HG02885 (cell line): ENCODE measurements around the gene KCND2.
"Not testable (repeated sequence)": the region's sequence is repeated elsewhere in the genome, so short reads cannot be mapped to it uniquely, and the experiment has no call there.

Experiments used
- ATAC-seq: cut with Tn5 transposase; IDR thresholded peaks from one replicate; pipeline ENCODE4 v1.9.1; 2021; ENCODE audit warnings: mild to moderate bottlenecking; ENCODE audit not compliant: unreplicated experiment, poor library complexity

The KCND2 gene

DNA sequence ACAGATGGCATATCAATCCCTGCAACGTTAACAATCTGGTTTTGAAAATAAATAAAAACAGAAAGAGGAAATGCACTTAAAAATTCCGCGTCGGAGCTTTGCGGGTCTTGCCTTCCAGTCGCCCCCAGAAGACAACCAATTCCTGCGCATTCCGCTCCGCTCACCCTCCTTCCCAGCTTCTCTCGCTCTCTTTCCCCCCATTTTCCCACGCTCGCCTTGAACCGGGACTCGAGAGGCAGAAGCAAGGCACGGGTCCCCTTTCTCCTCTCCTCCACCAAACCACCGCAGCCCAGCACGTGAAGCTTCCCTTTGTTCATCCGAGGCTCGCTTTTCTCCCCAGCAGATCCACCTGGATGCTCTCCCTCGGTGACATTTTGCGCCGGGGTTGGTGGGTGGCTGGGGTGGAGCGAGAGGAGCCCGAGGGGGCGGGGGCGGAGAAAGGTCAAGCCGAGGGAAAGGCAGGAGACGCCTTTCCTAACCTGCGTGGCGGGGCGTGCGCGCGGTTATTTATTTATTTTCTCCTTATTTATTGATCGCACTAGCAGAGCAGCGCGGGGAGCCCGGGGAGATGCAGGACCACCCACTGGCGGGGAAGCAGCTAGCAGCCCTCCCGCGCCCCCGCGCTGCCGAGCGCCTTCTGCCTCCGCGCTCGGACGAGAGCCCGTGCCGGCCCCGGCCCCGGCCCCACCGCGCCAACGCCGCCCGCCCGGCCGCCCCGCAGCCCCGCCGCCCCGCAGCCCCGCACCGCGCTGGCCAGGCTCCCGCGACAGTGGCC is at the start of gene KCND2:
KCND2 (plus strand) TSS at position 475 of the 775 bp plus-strand sequence.
- peak; percentile 41 for ATAC-seq

DNA sequence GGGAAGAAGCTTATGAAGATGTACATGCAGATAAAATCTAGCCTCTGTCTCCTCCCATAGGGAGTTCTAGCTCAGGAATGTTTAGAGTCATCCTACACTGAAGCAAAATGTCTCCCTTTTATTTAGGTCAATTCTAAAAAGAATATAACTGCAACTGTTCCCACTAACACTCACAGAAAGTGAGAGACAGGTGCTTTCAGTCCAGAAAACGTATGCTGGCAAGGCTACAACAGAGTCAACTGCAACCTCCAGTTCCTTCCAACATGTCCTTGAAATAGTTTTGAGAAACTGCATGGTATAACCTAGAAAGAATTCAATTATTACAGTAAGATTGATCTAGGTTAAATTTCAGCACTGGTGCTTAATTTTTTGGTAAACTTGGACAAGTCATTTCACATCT is 46.8 kb upstream of the KCND2 start:
- ATAC-seq: no peak

DNA sequence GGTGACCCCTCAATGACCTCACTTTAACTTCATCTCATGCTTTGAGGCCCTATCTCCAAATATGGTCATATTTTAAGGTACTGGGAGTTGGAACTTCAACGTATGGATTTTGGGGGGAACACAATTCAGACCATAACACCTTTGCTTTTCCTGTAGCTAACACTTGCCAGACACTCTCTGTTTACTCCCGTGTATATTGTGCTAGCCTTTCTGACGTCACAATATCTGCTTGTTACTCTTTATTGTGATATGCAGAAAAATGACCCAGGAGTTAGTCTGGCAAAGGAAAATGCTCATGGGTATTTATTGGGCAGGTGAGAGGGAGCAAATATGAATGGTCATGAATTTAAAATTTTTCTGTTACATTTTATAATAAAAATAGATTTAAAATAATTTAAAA is 45.7 kb upstream of the KCND2 start:
- ATAC-seq: no peak

DNA sequence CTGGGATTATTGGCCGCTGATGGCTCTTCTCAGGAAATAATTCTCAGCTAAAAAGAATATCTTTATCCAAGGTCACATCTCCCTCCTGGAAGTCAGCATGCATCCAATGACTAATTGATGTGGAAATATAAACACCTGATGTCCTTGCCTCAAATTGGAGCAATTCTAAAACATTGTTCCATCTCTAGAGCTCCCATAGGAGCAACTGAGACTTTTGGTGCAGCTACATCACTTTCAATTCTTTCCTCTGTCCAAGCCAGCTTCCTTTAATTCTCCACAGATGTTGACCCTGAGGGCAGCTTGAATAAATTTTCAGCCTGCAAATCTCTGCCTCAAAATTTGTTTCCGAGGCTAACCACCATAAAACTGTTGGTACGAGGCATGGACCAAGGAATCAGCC is 43.9 kb upstream of the KCND2 start:
- ATAC-seq: no peak

DNA sequence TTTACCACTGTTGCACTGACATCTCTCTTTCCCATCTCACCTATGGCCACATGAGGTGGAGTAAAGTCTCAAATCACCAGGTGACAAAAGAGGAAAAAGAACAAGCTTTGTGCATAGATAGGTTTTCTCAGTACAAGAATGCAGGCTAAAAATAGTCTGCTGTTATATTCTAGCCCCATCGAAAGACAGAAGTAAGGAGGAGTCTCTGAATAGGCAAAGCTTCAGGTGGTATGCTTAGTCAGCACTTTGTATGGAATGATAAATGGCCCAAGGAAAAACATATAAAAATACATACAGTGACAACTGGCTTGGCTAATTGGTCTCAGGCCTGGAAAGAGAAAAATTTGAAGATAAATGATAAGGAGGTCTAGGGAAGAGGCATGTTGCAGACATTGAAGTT is 39.6 kb upstream of the KCND2 start:
- peak; percentile 68 for ATAC-seq

DNA sequence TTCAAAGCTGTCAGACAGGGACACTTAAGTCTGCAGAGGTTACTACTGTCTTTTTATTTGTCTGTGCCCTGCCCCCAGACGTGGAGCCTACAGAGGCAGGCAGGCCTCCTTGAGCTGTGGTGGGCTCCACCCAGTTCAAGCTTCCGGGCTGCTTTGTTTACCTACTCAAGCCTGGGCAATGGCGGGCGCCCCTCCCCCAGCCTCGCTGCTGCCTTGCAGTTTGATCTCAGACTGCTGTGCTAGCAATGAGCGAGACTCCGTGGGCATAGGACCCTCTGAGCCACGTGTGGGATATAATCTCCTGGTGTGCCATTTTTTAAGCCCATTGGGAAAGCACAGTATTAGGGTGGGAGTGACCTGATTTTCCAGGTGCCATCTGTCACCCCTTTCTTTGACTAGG is 32.6 kb upstream of the KCND2 start:
- not testable (repeated sequence) for ATAC-seq

DNA sequence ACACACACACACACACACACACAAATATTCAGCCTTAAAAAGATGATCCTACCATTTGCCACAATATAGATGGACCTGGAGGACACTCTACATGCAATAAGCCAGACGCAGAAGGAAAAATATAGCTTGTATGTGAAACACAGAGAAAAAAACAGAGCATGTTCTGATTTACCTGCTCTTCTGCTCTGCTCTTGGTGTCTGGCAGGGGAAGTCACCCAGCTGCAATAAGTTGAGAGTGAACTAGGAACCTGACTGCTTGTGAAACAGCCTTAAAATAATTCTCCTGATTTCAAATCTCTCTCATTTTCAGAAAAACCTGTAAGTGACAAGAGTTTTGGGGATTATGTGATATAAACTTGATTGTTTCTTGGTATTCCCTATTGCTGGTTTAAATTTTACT is 31.0 kb upstream of the KCND2 start:
- ATAC-seq: no peak

DNA sequence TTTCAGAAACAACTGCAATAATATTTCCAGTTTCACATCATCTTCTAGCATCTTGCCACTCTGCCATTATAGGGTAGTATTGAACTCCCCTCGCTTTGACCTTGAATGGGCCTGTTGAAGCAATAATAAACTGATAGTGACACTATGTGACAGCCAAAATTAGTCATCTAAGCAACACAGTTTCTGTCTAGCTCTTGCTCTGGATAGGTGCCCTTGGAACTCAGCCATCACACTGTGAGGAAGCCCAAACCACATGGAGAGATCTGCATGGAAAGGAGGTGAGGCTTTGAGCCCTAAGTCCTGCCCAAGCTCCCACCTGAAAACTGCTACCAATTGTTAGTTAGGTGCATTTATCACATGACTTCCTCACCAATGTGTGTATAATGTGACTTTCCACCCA is 18.1 kb upstream of the KCND2 start:
- no peak for ATAC-seq

DNA sequence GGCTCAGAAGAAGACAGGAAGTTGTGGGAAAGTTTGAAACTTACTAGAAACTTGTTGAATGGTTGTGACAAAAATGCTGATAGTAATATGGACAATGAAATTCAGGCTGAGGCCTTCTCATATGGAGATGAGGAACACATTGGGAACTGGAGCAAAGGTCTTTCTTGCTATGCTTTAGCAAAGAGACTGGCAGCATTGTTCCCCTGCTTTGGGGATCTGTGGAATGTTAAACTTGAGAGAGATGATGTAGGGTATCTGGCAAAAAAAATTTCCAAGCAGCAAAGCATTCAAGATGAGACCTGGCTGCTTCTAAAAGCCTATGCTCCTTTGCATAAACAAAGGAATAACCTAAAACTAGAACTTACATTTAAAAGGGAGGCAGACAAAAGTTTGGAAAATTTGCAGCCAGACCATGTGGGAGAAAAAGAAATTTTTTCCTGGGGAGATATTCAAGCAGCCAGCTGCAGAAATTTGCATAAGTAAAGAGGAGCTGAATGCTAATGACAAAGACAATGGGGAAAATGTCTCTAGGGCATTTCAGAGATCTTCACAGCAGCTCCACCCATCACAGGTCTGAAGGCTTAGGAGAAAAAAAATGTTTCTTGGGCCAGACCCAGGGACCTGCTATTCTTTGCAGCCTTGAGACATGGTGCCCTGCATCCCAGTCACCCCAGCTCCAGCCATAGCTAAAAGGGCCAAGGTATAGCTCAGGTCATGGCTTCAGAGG is 16.5 kb upstream of the KCND2 start:
- ATAC-seq: no peak

DNA sequence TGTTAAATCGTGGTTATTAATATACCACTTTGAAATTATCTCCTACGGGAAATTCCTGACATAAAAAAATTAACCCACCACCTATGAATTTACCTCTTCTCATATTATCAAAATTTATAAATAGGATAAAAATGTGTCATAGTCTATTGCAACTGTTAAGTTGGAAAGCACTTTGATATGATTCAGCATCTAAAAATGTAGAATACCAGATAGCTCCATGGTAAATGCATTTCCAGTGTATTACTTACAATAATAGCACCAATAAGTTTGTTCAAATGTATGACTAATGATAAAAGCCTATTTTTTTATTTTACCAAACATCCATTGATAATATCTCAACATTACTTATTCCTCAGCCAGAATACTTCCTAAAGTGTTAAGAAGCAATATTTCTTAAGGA is 13.6 kb upstream of the KCND2 start:
- ATAC-seq: no peak

DNA sequence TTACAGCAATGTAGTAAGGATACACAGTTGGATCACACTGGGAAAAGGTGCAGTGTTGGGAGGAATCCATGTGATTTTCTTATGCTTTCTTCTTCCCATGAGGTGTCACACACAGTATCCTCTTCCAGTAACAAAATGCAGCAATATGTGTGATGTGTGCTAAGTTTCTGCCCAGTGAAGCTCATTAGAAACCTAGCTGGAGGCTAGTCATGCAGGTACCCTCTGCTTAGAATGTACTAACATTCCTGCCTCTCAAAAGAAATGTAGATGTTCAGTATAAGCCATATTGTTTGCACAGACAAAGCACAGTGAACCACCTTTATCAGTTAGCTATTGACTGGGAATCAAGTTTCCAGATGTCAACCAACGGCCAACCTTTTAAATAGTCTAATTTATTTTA is 12.9 kb upstream of the KCND2 start:
- ATAC-seq: no peak

DNA sequence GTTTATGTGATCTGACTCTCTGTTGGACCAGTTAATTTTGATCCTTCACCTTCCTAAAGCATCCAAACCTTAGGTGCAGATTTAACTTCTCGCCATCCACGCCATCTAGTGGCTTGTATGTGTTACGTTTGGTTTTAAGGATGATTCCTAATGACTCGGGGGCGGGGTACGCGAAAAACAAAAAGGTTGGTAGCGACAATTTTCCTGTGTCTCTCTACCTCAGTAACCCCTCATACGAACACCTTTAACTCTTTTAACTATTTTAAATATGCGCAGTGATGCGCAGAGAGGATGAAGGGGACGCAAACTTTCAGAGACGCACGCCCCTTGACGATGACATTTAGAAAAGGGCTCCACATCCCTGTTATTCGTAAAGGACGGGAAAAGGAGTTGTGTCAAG is 714 bp upstream of the KCND2 start:
- ATAC-seq: peak; percentile 49

DNA sequence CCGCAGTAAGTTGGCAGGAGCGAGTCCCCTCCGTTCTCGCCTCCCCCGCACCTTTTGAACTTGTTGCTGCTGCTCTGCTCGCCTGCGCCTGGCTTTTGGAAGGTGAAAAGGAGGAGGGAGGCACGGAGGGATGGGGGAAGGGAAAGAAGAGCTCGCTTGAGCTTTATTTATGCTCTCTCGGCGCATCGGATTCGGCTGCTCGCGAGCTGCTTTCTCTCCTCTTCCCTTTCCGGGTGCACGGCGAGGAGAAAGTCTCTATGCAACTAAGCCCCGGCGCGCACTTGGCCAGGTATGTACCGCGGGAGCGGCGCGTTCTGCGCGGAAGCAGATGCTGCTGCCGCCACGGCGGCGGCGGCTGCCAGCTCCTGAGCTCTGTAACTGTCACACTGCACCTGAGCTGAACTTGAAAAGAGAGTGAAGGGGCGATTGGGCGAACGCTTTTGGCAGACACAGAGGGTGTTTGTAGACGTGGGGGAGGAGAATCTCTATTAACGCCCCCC is 551 bp downstream of the KCND2 start:
- peak; percentile 72 for ATAC-seq

DNA sequence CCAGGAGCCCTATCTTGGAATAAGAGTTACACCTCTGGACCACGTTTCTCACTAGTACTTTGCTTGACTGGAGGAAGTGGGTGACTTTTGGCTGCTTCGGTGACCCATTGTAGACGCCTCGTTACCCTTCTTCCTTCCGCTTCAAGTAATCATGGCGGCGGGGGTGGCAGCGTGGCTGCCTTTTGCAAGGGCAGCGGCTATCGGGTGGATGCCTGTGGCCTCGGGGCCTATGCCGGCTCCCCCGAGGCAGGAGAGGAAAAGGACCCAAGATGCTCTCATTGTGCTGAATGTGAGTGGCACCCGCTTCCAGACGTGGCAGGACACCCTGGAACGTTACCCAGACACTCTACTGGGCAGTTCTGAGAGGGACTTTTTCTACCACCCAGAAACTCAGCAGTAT is 1.5 kb downstream of the KCND2 start:
- ATAC-seq: no peak

DNA sequence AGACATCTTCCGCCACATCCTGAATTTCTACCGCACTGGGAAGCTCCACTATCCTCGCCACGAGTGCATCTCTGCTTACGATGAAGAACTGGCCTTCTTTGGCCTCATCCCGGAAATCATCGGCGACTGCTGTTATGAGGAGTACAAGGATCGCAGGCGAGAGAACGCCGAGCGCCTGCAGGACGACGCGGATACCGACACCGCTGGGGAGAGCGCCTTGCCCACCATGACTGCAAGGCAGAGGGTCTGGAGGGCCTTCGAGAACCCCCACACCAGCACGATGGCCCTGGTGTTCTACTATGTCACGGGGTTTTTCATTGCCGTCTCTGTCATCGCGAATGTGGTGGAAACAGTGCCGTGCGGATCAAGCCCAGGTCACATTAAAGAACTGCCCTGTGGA is 1.9 kb downstream of the KCND2 start:
- no peak for ATAC-seq

DNA sequence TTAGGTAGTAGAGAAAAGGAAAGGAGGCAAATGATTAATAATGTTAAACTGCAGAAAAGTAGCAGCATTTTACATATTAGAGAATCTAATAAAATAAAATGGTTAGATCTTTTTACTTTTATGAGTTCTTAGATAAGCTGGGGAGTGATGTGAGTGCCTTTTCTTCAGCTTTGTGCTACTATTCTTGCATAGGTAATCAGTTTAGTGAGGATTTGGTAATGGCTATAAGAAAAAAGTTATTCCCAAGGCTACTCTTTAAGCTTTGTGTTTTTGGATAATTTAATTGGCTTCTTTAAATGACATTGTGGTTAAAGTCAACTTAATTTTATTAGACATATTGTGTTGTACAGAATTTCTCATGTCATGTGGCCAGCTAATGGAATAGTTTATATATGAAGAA is 3.7 kb downstream of the KCND2 start:
- ATAC-seq: no peak

DNA sequence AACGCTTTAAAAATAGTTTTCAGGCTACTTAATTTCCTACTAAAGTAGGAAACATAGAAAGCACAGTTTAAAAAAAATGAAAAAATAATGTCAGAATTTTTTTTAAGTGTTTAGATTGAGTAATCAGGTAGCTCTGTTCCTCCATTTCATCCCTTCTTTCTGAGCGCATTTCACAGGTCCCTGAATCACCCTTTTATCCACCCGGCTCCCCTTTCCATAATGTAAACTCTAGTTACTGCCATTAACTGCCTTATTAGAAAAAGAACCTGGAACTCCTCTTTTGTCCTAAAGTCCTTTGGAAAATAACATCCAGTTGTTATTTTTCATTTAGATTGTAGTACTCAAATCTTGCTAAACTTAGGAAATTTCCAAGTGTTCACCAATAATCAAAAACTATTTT is 5.8 kb downstream of the KCND2 start:
- ATAC-seq: no peak

DNA sequence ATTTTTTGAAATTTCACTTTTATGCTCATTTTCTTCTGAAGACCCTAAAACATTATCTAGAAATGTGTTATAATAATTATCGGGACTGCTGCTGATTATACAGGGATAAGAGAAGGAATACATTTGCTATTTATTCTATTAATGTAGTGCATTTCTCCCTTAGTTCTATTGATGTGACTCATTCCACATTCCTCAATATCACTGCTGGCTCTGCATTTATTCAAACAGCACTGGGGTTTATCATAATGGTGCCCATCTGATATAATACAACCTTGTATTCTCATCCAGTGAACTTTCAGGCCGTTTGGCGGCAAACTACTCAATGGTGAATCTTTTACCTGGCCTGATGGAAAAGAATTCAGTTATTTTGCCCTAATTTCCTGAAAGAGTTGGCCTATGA is 7.8 kb downstream of the KCND2 start:
- ATAC-seq: no peak

DNA sequence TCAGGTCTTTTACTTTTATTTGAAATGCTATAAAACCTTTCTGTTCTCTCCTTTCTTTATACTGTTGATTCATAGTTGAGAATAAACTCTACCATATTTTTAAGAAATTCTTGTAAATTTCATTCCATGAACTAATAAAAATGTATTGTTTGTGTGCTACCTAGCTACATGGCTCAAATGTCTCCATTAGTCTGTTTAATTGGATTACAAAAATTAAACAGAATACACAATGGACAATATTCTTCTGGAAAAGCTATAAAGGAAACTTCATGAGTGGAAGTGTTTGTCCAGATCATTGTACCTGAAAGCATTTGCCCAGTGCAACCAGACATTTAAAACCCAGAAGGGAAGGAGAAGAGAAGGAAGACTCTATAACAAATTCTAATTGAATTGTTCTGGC is 20.1 kb downstream of the KCND2 start:
- ATAC-seq: no peak

DNA sequence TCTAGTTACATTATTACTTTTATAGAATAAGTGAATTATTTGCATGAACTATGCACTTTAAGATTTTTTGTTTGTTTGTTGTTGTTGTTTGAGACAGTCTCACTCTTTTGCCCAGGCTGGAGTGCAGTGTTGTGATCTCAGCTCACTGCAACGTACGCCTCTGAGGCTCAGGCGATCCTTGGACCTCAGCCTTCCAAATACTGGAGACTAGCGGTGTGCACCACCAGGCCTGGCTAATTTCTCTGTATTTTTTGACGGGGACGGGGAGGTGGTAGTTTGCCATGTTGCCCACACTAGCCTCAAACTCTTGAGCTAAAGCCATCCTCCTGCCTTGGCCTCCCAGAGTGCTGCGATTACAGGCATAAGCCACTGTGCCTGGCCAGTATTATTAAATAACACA is 29.2 kb downstream of the KCND2 start:
- ATAC-seq: no peak

DNA sequence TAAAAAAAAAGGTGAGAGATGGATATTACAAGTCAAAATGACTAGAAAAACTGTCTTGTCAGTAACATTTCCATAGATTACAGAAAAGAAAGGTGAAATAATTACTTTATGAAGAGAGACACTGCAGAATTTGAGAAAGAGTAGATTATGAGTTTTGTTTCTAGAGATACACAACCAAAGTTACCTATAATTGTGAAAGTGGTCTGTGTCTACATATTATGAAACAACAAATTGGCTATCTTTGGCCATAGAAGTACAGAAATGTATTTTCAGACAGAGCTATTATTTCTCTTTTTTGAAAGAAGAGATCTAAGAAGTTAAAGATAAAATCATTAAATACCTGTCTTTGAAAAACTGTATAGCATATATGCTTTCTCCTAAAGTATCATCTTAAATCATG is 30.1 kb downstream of the KCND2 start:
- ATAC-seq: peak; percentile 57

DNA sequence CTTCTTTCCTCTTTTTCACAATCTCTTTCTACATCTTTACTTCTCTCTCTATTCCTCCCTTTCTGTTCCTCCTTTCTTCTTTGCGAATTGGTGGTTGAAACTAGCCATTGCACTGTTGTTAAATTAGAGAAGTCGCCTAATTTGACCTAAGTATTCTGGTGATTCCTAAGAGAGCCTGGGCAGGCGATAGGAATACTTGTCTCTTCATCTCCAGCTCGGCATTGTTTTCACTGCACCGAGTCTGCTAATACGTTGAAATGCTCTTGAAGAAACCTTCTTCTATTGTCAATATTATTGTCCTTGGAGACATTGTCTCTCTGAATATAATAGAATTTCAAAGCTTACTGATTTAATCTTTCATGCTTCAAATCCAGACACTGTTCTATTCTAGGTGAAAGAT is 31.7 kb downstream of the KCND2 start:
- no peak for ATAC-seq
